Psoas muscle (tissue), 8 donors: ENCODE data around the gene NSFL1C. TPM values are rescaled to one million over a fixed set of nuclear protein-coding genes. Genes with fewer than 3 reads are reported as not detected.
A peak's percentile ranks its signal among the peaks of the same experiment; 100 is the strongest.

Experiments used
- ATAC-seq, 4 donors: fragments of 200-7000 bp; cut with Tn5 transposase; one replicate each; pipeline ENCODE4 v1.9.1; 2020; ENCODE audit warnings: moderate library complexity in 3 of 4, mild to moderate bottlenecking in 2 of 4
- DNase-seq, 2 donors: peaks; one replicate each; pipeline ENCODE4 v3.0.0-alpha.2; 2020
- H3K27ac ChIP-seq: fragments of 200-600 bp; one replicate; pipeline ENCODE4 v1.8.0; 2022
- H3K27me3 ChIP-seq, 3 donors: fragments of 200-600 bp in 1 of 3; one replicate each; pipeline versions ENCODE4 v1.6.1 to v1.8.0; 2013 to 2022; ENCODE audit warnings: low read length in 2 of 3, mild to moderate bottlenecking in 2 of 3, moderate library complexity in 1 of 3; ENCODE audit not compliant: insufficient read depth in 3 of 3
- H3K36me3 ChIP-seq, 2 donors: fragments of 200-600 bp in 1 of 2; one replicate each; pipeline versions ENCODE4 v1.6.1 to v1.8.0; 2013 to 2022; ENCODE audit warnings: low read depth in 1 of 2, mild to moderate bottlenecking in 1 of 2, moderate library complexity in 1 of 2; ENCODE audit not compliant: insufficient read depth in 1 of 2
- H3K4me1 ChIP-seq: fragments of 200-600 bp; one replicate; pipeline ENCODE4 v1.8.0; 2022
- H3K4me3 ChIP-seq: fragments of 200-600 bp; one replicate; pipeline ENCODE4 v1.8.0; 2022; ENCODE audit warnings: mild to moderate bottlenecking
- H3K9me3 ChIP-seq: fragments of 200-600 bp; one replicate; pipeline ENCODE4 v1.8.0; 2022
- CTCF ChIP-seq: fragments of 200-600 bp; IDR thresholded peaks from one replicate; pipeline ENCODE4 v1.8.0; 2022; ENCODE audit warnings: antibody characterized with exemption
- WGBS, 3 donors: extraction: QIAGEN DNeasy Blood & Tissue Kit; methylation state at CpG; one replicate each; pipeline versions ENCODE4 v1.1.6 to v1.1.7; 2013; 5-methylcytosine and 5-hydroxymethylcytosine counted together
- intact Hi-C, 2 donors: fragments of 100-400 bp; cut with DNase I; formaldehyde crosslinking; loops; one replicate each; pipeline versions ENCODE4 v1.11.0 to v1.14.2; 2022
- polyA plus RNA-seq, 3 donors: library from polyadenylated mRNA; stranded (reverse); fragments of 200-250 nt; gene quantifications; one replicate each; pipeline ENCODE4 v1.2.3, GENCODE V29; 2013
- total RNA-seq, 4 donors: library from RNA; stranded (reverse); fragmentation: NEBNext Ultra II Directional in 2 of 4; extraction: Animal tissue kit (Norgen Biotek cat#: 25700) in 2 of 4; gene quantifications; one replicate each; pipeline versions ENCODE4 v1.2.1 to v1.2.4, GENCODE V29; 2021 to 2023
- donor health status: healthy with polysubstance abuse.
- donor health status: DM: no; HTN: no; CAD: no; lungs with moderate emphysema.
- donor health status: Bipolar disorder and iron deficiency.
- donor health status: healthy.
- donor health status: DM: yes; HTN: yes; CAD: no.
- donor health status: DM: no; HTN: no; CAD: no.
- donor health status: DM: no; HTN: no; CAD: no.
- donor health status: DM: yes; HTN: yes; CAD: no.

NSFL1C gene
- total and polyA plus RNA-seq, 7 donors: 82.8 to 135 (median 107) TPM

- Histone ChIP-seq H3K36me3 (no peaks in the 10 kb centered on the region), H3K27me3 (no peaks in the 10 kb centered on the region), H3K4me1 (no peaks in the 10 kb centered on the region), H3K4me3 (no peak overlapping the region), H3K9me3 (peaks cover 9% of the 10 kb centered on the region), H3K27ac (no peak overlapping the region)
- DNase-seq (no peak), ATAC-seq (no peak)
- TF ChIP-seq CTCF: no peak
- intact Hi-C loops: no loop called here
Observed at GRCh38 chr20:1417790-1418189, 48.9 kb downstream of the NSFL1C start.

GRCh38 chr20:1417273-1417672 is 49.4 kb downstream of the NSFL1C start:
- Histone ChIP-seq H3K4me1 (no peaks in the 10 kb centered on the region), H3K36me3 (peaks cover 0 to 2% of the 10 kb centered on the region in 2 donors), H3K9me3 (peaks cover 9% of the 10 kb centered on the region), H3K27ac (no peak overlapping the region), H3K27me3 (no peaks in the 10 kb centered on the region), H3K4me3 (no peak overlapping the region)
- WGBS, 3 donors: 67 to 72% (median 70%) methylated on average over 5 of the region's 5 CpGs
- DNase-seq (no peak), ATAC-seq (no peak)
- TF ChIP-seq CTCF: no peak
- intact Hi-C loops: no loop called here

- peak; percentile 48 to 81 (median 71) for ATAC-seq
- intact Hi-C loops: no loop called here
- TF ChIP-seq CTCF: no peak
- DNase-seq: no peak
- Histone ChIP-seq H3K27ac (no peak overlapping the region), H3K4me3 (no peak overlapping the region), H3K9me3 (peaks cover 7% of the 10 kb centered on the region), H3K36me3 (peaks cover 0 to 5% of the 10 kb centered on the region in 2 donors), H3K4me1 (no peaks in the 10 kb centered on the region), H3K27me3 (no peaks in the 10 kb centered on the region)
- WGBS, 3 donors: 50 to 56% (median 55%) methylated on average over 8 of the region's 8 CpGs
Observed at GRCh38 chr20:1415667-1416468, 50.8 kb downstream of the NSFL1C start.

- 78 to 82% (median 78%) methylated on average over 4 of the region's 4 CpGs for WGBS, 3 donors
- no peaks in the 10 kb centered on the region for H3K9me3 ChIP-seq
- peaks cover 0 to 8% of the 10 kb centered on the region in 2 donors for H3K36me3 ChIP-seq
- no peak for TF ChIP-seq CTCF
- H3K4me3 ChIP-seq: no peak overlapping the region
- intact Hi-C loops: no loop called here
- DNase-seq (no peak), ATAC-seq (no peak)
- no peaks in the 10 kb centered on the region for H3K27me3 ChIP-seq
- H3K4me1 ChIP-seq: no peaks in the 10 kb centered on the region
- H3K27ac ChIP-seq: no peak overlapping the region
Observed at GRCh38 chr20:1414982-1415381, 51.7 kb downstream of the NSFL1C start.

GRCh38 chr20:1405801-1406200 is 60.8 kb downstream of the NSFL1C start:
- peaks cover 0 to 2% (median 0%) of the 10 kb centered on the region in 3 donors for H3K27me3 ChIP-seq
- H3K27ac ChIP-seq: no peak overlapping the region
- TF ChIP-seq CTCF: no peak
- no peak for ATAC-seq
- no peaks in the 10 kb centered on the region for H3K4me1 ChIP-seq
- no peak overlapping the region for H3K4me3 ChIP-seq
- WGBS, 3 donors: 32% methylated on average over 2 of the region's 2 CpGs
- H3K9me3 ChIP-seq: no peaks in the 10 kb centered on the region
- no peak for DNase-seq
- intact Hi-C loops: no loop called here
- H3K36me3 ChIP-seq: peaks cover 0 to 2% of the 10 kb centered on the region in 2 donors
